Measurements from ENCODE around the gene OR8D4.

DNA sequence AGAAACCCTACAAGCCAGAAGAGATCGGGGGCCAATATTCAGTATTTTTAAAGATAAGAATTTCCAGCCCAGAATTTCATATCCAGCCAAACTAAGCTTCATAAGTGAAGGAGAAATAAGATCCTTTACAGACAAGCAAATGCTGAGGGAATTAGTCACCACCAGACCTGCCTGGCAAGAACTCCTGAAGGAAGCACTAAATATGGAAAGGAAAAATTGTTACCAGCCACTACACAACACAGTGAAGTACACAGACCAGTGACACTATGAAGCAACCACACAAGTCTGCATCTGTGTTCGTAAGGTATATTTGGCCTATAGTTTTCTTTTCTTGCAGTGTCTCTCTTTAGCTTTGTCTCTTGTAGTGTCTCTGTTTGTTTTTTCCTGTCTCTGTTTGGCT is 45.5 kb upstream of the OR8D4 start:
- no peak for TF ChIP-seq CTCF (IDR thresholded peaks at IDR 0.05; ENCODE audit: extremely low read depth in 1 of 2, insufficient read depth in 1 of 2, low read depth in 1 of 2, low read length in 2 of 2)
- TF ChIP-seq EZH2 (IDR thresholded peaks at IDR 0.05; ENCODE audit: borderline replicate concordance, low read depth, low read length, severe bottlenecking): no peak
- TF ChIP-seq, protein P1, sequence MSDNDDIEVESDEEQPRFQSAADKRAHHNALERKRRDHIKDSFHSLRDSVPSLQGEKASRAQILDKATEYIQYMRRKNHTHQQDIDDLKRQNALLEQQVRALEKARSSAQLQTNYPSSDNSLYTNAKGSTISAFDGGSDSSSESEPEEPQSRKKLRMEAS (IDR thresholded peaks at IDR 0.05; ENCODE audit: insufficient read depth, insufficient read length): no peak
- TF ChIP-seq MYC (IDR thresholded peaks at IDR 0.05; ENCODE audit: low read depth, low read length): no peak
